Measurements from ENCODE around the gene GLCCI1.
"Not testable (repeated sequence)": the region's sequence is repeated elsewhere in the genome, so short reads cannot be mapped to it uniquely, and the experiment has no call there.

Gene GLCCI1

GRCh38 chr7:7989133-7989532 lies 20.5 kb downstream of the GLCCI1 start:
- DNase-seq (ENCODE audit: low read depth in 4 of 4, low spot score in 1 of 4) = no peak

GRCh38 chr7:7989616-7990440 lies 21.2 kb downstream of the GLCCI1 start:
- DNase-seq (ENCODE audit: low read depth in 4 of 4, low spot score in 1 of 4) = no peak

- DNase-seq (ENCODE audit: low read depth in 4 of 4, low spot score in 1 of 4) = no peak
Observed at GRCh38 chr7:7990441-7990761, 21.8 kb downstream of the GLCCI1 start.

- no peak for DNase-seq (ENCODE audit: low read depth in 4 of 4, low spot score in 1 of 4)
Observed at GRCh38 chr7:7992506-7992905, 23.9 kb downstream of the GLCCI1 start.

GRCh38 chr7:7995348-7995747 lies 26.8 kb downstream of the GLCCI1 start:
- DNase-seq (ENCODE audit: low read depth in 4 of 4, low spot score in 1 of 4) = not testable (repeated sequence)

- no peak for DNase-seq (ENCODE audit: low read depth in 4 of 4, low spot score in 1 of 4)
Observed at GRCh38 chr7:7996568-7996967, 28.0 kb downstream of the GLCCI1 start.

GRCh38 chr7:8000315-8000941 lies 31.8 kb downstream of the GLCCI1 start:
- DNase-seq (ENCODE audit: low read depth in 4 of 4, low spot score in 1 of 4) = no peak

- DNase-seq (ENCODE audit: low read depth in 4 of 4, low spot score in 1 of 4) = no peak
Observed at GRCh38 chr7:8003077-8003476, 34.5 kb downstream of the GLCCI1 start.

- no peak for DNase-seq (ENCODE audit: low read depth in 4 of 4, low spot score in 1 of 4)
Observed at GRCh38 chr7:8005279-8005678, 36.7 kb downstream of the GLCCI1 start.

GRCh38 chr7:8014399-8014798 lies 45.8 kb downstream of the GLCCI1 start:
- DNase-seq (ENCODE audit: low read depth in 4 of 4, low spot score in 1 of 4) = no peak

GRCh38 chr7:8015100-8015745 lies 46.6 kb downstream of the GLCCI1 start:
- no peak for DNase-seq (ENCODE audit: low read depth in 4 of 4, low spot score in 1 of 4)

GRCh38 chr7:8015746-8016120 lies 47.1 kb downstream of the GLCCI1 start:
- DNase-seq (ENCODE audit: low read depth in 4 of 4, low spot score in 1 of 4) = no peak

- DNase-seq (ENCODE audit: low read depth in 4 of 4, low spot score in 1 of 4) = no peak
Observed at GRCh38 chr7:8017423-8017822, 48.8 kb downstream of the GLCCI1 start.

GRCh38 chr7:8018961-8019360 lies 50.4 kb downstream of the GLCCI1 start:
- DNase-seq (ENCODE audit: low read depth in 4 of 4, low spot score in 1 of 4) = no peak

GRCh38 chr7:8022628-8023027 lies 54.0 kb downstream of the GLCCI1 start:
- no peak for DNase-seq (ENCODE audit: low read depth in 4 of 4, low spot score in 1 of 4)

- no peak for DNase-seq (ENCODE audit: low read depth in 4 of 4, low spot score in 1 of 4)
Observed at GRCh38 chr7:8035192-8035591, 66.6 kb downstream of the GLCCI1 start.

GRCh38 chr7:8035647-8036518 lies 67.3 kb downstream of the GLCCI1 start:
- no peak for DNase-seq (ENCODE audit: low read depth in 4 of 4, low spot score in 1 of 4)

GRCh38 chr7:8037151-8037550 lies 68.6 kb downstream of the GLCCI1 start:
- DNase-seq (ENCODE audit: low read depth in 4 of 4, low spot score in 1 of 4) = no peak

- no peak for DNase-seq (ENCODE audit: low read depth in 4 of 4, low spot score in 1 of 4)
Observed at GRCh38 chr7:8040768-8041369, 72.3 kb downstream of the GLCCI1 start.

- DNase-seq (ENCODE audit: low read depth in 4 of 4, low spot score in 1 of 4) = no peak
Observed at GRCh38 chr7:8042796-8043535, 74.4 kb downstream of the GLCCI1 start.
